A673 (cell line): ENCODE data around the gene ARAP2. TPM values are rescaled to one million over a fixed set of nuclear protein-coding genes. Genes with fewer than 3 reads are reported as not detected.

Source experiments
- BruUV-seq: library from RNA; stranded (reverse); fragments of 400-500 nt; replicated peaks from 2 replicates; lab custom pipeline; 2021; lab: Mats Ljungman, UMichigan
- CTCF ChIA-PET: fragments of 300-600 bp; sonication (Branson Sonifier 250); formaldehyde crosslinking; loops from one replicate; lab custom pipeline; 2022; ENCODE audit warnings: antibody characterized with exemption; lab: Charles Lee
- POLR2A ChIA-PET: fragments of 300-600 bp; sonication (Branson Sonifier 250); formaldehyde crosslinking; loops from one replicate; lab custom pipeline; 2022; ENCODE audit warnings: antibody characterized with exemption; ENCODE audit not compliant: low non-redundant PET; lab: Charles Lee
- DNase-seq: peaks from one replicate; pipeline ENCODE4 v3.0.0-alpha.2; 2015; ENCODE audit warnings: low spot score
- H3K27ac ChIP-seq: fragments of 200-600 bp; sonication (generic); 2 replicates; pipeline ENCODE4 v1.5.1; 2016; ENCODE audit warnings: mixed run types, low read depth, mild to moderate bottlenecking, mixed read lengths, antibody characterized with exemption, low read length; ENCODE audit not compliant: poor library complexity, severe bottlenecking
- H3K27me3 ChIP-seq: fragments of 200-600 bp; sonication (generic); replicated peaks from 2 replicates; pipeline ENCODE4 v1.6.1; 2017; ENCODE audit warnings: mixed run types, low read depth, mild to moderate bottlenecking, mixed read lengths, antibody characterized with exemption, low read length; ENCODE audit not compliant: insufficient read depth, poor library complexity
- H3K36me3 ChIP-seq: fragments of 200-600 bp; sonication (generic); 2 replicates; pipeline ENCODE4 v1.6.1; 2016; ENCODE audit warnings: mixed run types, mild to moderate bottlenecking, mixed read lengths, antibody characterized with exemption, low read length; ENCODE audit not compliant: insufficient read depth, poor library complexity, severe bottlenecking
- H3K4me1 ChIP-seq: fragments of 200-600 bp; sonication (generic); 2 replicates; pipeline ENCODE4 v1.6.1; 2017; ENCODE audit warnings: mixed run types, mild to moderate bottlenecking, mixed read lengths, antibody characterized with exemption, low read length; ENCODE audit not compliant: insufficient read depth, poor library complexity, severe bottlenecking
- H3K4me3 ChIP-seq: fragments of 200-600 bp; sonication (generic); 2 replicates; pipeline ENCODE4 v1.5.1; 2016; ENCODE audit warnings: low read depth, mixed run types, mild to moderate bottlenecking, mixed read lengths, low read length; ENCODE audit not compliant: poor library complexity, severe bottlenecking
- H3K9me3 ChIP-seq: fragments of 200-600 bp; sonication (generic); 2 replicates; pipeline ENCODE4 v1.6.1; 2016; ENCODE audit warnings: mixed run types, low read depth, mild to moderate bottlenecking, mixed read lengths, antibody characterized with exemption, low read length; ENCODE audit not compliant: poor library complexity, severe bottlenecking
- EZH2 ChIP-seq: fragments of 200-600 bp; sonication (generic); IDR thresholded peaks from 2 replicates; pipeline ENCODE4 v1.6.1; 2017; ENCODE audit warnings: borderline replicate concordance, low read depth, mild to moderate bottlenecking, mixed read lengths, antibody characterized with exemption, low read length; ENCODE audit not compliant: poor library complexity, severe bottlenecking
- intact Hi-C: fragments of 100-400 bp; cut with micrococcal nuclease; formaldehyde crosslinking; loops from one replicate; pipeline ENCODE4 v1.10.0; 2022; ENCODE audit not compliant: unreplicated experiment
- total RNA-seq: library from RNA; stranded (reverse); gene quantifications from 2 replicates; pipeline ENCODE4 v1.2.3, GENCODE V29; 2021
- TF ChIP-seq, protein P1 (sequence below): fragments of 300-800, 200-600 bp; sonication (generic); conservative IDR thresholded peaks from 2 replicates; pipeline ENCODE4 v1.5.1; 2017; ENCODE audit warnings: low read depth, mild to moderate bottlenecking, antibody characterized with exemption, low read length, moderate library complexity, mixed read lengths

ARAP2 gene
- total RNA-seq, 1 experiment from 2014 or later = 0.06 TPM

GRCh38 chr4:36159208-36159607 is 85.1 kb downstream of the ARAP2 start:
- Histone ChIP-seq H3K27ac (no peak overlapping the region), H3K36me3 (no peaks in the 10 kb centered on the region), H3K4me3 (no peak overlapping the region), H3K4me1 (no peaks in the 10 kb centered on the region), H3K9me3 (no peaks in the 10 kb centered on the region), H3K27me3 (no peaks in the 10 kb centered on the region)
- no peak for TF ChIP-seq EZH2
- TF ChIP-seq, protein P1, sequence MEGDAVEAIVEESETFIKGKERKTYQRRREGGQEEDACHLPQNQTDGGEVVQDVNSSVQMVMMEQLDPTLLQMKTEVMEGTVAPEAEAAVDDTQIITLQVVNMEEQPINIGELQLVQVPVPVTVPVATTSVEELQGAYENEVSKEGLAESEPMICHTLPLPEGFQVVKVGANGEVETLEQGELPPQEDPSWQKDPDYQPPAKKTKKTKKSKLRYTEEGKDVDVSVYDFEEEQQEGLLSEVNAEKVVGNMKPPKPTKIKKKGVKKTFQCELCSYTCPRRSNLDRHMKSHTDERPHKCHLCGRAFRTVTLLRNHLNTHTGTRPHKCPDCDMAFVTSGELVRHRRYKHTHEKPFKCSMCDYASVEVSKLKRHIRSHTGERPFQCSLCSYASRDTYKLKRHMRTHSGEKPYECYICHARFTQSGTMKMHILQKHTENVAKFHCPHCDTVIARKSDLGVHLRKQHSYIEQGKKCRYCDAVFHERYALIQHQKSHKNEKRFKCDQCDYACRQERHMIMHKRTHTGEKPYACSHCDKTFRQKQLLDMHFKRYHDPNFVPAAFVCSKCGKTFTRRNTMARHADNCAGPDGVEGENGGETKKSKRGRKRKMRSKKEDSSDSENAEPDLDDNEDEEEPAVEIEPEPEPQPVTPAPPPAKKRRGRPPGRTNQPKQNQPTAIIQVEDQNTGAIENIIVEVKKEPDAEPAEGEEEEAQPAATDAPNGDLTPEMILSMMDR = peak; percentile 37
- ChIA-PET POLR2A (no interaction called here), CTCF (interaction anchor here (0.6 kb wide), 1 partner anchor 1611 kb away, joined by 3 read pairs; no protein-coding TSS in a partner anchor)
- DNase-seq = peak; percentile 1
- intact Hi-C loops = no loop called here
- BruUV-seq = no TSS peak

DNA sequence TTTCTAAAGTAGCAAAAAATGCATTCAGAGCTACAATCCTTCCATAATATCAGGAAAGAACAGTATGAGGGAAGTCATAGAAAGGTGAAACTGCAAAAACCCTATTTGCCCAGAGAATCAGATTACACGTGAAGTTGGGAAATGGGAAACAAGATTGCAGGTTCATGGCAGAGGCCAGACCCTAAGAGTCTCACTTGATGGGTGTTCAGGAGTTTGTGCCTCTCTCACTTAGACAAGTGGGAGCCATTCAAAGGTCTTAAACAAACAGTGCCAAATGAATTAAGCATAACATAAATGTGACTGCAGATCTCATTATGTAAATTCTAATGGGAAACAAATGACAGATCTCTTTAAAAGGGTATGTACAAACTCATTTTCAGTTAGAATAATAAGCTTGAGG is 91.6 kb downstream of the ARAP2 start:
- intact Hi-C loops = no loop called here
- no peaks in the 10 kb centered on the region for H3K36me3 ChIP-seq
- TF ChIP-seq EZH2 = no peak
- TF ChIP-seq, protein P1 = no peak
- no TSS peak for BruUV-seq
- DNase-seq = no peak
- no peak overlapping the region for H3K27ac ChIP-seq
- ChIA-PET POLR2A (no interaction called here), CTCF (no interaction called here)
- H3K4me1 ChIP-seq = no peaks in the 10 kb centered on the region
- no peak overlapping the region for H3K4me3 ChIP-seq
- no peaks in the 10 kb centered on the region for H3K9me3 ChIP-seq
- no peaks in the 10 kb centered on the region for H3K27me3 ChIP-seq

DNA sequence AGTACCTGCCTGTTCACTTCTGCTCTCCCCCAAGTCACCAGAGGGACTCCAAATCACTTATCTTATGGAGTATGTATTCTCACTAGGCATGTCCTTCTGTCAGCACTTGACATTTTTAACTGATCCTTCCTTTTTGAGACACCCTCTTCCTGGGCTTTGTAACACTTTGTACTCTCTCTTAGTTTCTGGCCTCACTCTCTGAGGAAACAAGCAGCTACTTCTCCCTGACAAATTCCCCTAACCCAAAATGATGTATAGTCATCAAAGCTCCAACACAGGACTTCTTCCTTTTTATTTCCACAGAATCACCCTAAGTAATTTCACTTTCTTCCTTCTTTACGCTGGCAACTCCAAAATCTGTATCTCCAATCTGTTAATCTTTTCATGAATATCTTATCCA is 101.8 kb downstream of the ARAP2 start:
- Histone ChIP-seq H3K27me3 (no peaks in the 10 kb centered on the region), H3K4me3 (no peak overlapping the region), H3K9me3 (no peaks in the 10 kb centered on the region), H3K4me1 (no peaks in the 10 kb centered on the region), H3K36me3 (no peaks in the 10 kb centered on the region), H3K27ac (no peak overlapping the region)
- TF ChIP-seq EZH2 = no peak
- TF ChIP-seq, protein P1 = no peak
- ChIA-PET POLR2A (no interaction called here), CTCF (no interaction called here)
- intact Hi-C loops = no loop called here
- no TSS peak for BruUV-seq
- DNase-seq = no peak
